AG04450 (cell line): ENCODE data around the gene OCEL1. TPM values are rescaled to one million over a fixed set of nuclear protein-coding genes. Genes with fewer than 3 reads are reported as not detected.
A peak's percentile ranks its signal among the peaks of the same experiment; 100 is the strongest.

Experiments used
- CTCF ChIA-PET: fragments of 300-600, 350-600 bp; formaldehyde crosslinking; extraction: SDS; loops from one replicate; lab custom pipeline; 2022; ENCODE audit warnings: antibody characterized with exemption, inconsistent platforms; lab: Charles Lee
- POLR2A ChIA-PET: fragments of 350-600 bp; formaldehyde crosslinking; extraction: SDS; loops from one replicate; lab custom pipeline; 2021; ENCODE audit warnings: antibody characterized with exemption, inconsistent platforms; lab: Yijun Ruan, JAX
- DNase-seq: peaks from one replicate; pipeline ENCODE4 v3.0.0-alpha.2; 2011; ENCODE audit warnings: low read depth, low spot score
- H3K27ac ChIP-seq: one replicate; pipeline ENCODE4 v1.5.1; 2012; ENCODE audit warnings: low read depth, low read length, control low read depth
- H3K27me3 ChIP-seq: one replicate; pipeline ENCODE4 v1.6.0; 2012; ENCODE audit warnings: low read length; ENCODE audit not compliant: control insufficient read depth, insufficient read depth
- H3K4me3 ChIP-seq: 2 replicates; pipeline ENCODE4 v1.5.1; 2011; ENCODE audit warnings: mild to moderate bottlenecking, low read depth, low read length, control low read depth
- H3K9me3 ChIP-seq: 2 replicates; pipeline ENCODE4 v1.5.1; 2012; ENCODE audit warnings: low read length; ENCODE audit not compliant: control insufficient read depth, insufficient read depth
- polyA plus RNA-seq: library from polyadenylated mRNA; depleted of rRNA; stranded (reverse); fragments of >200 nt; gene quantifications from 2 replicates; pipeline ENCODE4 v1.2.3, GENCODE V29; 2011
- TF ChIP-seq, protein P1 (sequence below): IDR thresholded peaks from 2 replicates; pipeline ENCODE4 v1.5.1; 2011; ENCODE audit warnings: low read depth, low read length, control low read depth, inconsistent platforms

OCEL1 gene
- polyA plus RNA-seq, 1 experiment, result 4.6 TPM

DNA sequence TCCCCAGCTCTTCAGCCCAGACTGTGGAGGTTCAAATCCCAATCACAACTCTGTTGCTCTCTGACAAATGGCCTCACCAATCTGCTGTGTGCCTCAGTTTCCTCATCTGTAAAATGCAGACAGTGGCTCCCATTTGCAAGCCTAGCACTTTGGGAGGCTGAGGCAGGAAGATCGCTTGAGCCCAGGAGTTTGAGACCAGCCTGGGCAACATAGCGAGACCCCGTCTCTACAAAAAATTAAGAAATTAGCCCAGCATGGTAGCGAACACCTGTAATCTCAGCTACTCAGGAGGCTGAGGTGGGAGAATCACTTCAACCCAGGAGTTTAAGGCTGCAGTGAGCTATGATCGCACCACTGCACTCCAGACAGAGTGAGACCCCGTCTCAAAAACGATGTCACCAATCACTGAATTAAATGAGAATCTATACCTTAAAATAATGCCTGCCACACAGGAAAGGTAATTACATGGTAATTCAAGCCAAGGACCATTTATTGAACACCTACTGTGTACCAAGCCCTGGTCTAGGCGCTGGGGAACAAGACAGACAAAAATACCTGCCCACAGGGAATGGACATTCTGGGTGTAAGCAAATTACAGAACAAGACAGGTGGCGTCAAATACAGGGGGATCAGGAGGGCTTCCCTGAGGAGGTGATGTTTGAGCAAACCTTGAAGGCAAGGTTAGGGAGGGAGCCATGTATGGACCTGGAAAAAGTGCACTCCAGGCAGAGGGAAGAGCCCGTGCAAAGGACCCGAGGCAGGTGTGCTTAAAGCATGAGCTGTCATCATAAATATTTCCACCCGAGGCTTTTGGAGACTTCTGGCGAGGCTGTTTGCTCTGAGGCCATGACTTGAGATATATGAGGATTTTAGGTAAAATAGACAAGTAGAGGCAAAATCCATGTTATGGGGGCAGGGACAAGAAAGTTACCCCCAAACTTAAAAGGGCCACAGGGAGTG, 12.0 kb downstream of the OCEL1 start:
- TF ChIP-seq, protein P1, sequence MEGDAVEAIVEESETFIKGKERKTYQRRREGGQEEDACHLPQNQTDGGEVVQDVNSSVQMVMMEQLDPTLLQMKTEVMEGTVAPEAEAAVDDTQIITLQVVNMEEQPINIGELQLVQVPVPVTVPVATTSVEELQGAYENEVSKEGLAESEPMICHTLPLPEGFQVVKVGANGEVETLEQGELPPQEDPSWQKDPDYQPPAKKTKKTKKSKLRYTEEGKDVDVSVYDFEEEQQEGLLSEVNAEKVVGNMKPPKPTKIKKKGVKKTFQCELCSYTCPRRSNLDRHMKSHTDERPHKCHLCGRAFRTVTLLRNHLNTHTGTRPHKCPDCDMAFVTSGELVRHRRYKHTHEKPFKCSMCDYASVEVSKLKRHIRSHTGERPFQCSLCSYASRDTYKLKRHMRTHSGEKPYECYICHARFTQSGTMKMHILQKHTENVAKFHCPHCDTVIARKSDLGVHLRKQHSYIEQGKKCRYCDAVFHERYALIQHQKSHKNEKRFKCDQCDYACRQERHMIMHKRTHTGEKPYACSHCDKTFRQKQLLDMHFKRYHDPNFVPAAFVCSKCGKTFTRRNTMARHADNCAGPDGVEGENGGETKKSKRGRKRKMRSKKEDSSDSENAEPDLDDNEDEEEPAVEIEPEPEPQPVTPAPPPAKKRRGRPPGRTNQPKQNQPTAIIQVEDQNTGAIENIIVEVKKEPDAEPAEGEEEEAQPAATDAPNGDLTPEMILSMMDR, result no peak
- DNase-seq, result no peak
- Histone ChIP-seq H3K27me3 (no peaks in the 10 kb centered on the region), H3K27ac (no peak overlapping the region), H3K9me3 (no peaks in the 10 kb centered on the region; the same call in 1 of the 2 replicates), H3K4me3 (no peak overlapping the region)
- POLR2A ChIA-PET, result no interaction called here
- CTCF ChIA-PET, result no interaction called here

GRCh38 chr19:17240062-17240752, 14.2 kb downstream of the OCEL1 start:
- no peak for DNase-seq
- Histone ChIP-seq H3K27ac (no peak overlapping the region), H3K4me3 (no peak overlapping the region), H3K27me3 (no peaks in the 10 kb centered on the region), H3K9me3 (no peaks in the 10 kb centered on the region; the same call in 1 of the 2 replicates)
- ChIA-PET POLR2A (interaction anchor here (0.6 kb wide), 1 partner anchor 138 kb away, joined by 4 read pairs; no protein-coding TSS in a partner anchor), CTCF (no interaction called here)
- TF ChIP-seq, protein P1, result no peak

DNA sequence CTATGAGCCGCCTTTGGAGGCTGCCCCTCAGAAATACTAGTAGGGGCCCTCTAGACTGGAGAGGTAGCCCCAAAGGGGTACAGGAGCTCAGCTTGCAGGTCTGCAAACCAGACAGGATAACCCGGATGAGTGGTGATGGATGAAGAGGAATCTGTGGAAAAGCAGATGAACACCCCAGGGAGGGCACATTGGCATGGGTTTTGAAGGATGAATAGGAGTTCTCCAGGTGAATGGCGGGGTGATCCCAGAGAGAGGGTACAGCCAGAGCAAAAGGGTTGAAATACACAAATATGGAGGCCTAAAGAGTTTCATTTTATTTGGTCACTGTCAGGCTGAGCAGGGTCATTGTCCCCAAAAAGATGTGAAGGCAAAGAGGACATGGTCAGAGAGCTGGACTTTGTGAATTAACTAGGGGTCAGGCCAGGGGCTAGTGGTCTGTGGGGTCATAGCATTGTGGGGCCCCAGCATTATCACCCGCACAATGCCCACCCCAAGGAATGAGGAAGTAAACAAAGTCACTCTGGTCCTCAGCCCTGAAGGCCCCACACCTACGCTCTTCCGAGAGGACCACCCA, 14.9 kb downstream of the OCEL1 start:
- Histone ChIP-seq H3K9me3 (no peaks in the 10 kb centered on the region; the same call in 1 of the 2 replicates), H3K4me3 (no peak overlapping the region), H3K27me3 (no peaks in the 10 kb centered on the region), H3K27ac (no peak overlapping the region)
- POLR2A ChIA-PET, result interaction anchor here (0.6 kb wide), 2 partner anchors 139 to 270 kb away, joined by 4 to 7 read pairs; no protein-coding TSS in a partner anchor
- CTCF ChIA-PET, result interaction anchor here (0.7 kb wide), 1 partner anchor 21 kb away, joined by 3 read pairs; no protein-coding TSS in a partner anchor
- TF ChIP-seq, protein P1, result no peak
- no peak for DNase-seq

DNA sequence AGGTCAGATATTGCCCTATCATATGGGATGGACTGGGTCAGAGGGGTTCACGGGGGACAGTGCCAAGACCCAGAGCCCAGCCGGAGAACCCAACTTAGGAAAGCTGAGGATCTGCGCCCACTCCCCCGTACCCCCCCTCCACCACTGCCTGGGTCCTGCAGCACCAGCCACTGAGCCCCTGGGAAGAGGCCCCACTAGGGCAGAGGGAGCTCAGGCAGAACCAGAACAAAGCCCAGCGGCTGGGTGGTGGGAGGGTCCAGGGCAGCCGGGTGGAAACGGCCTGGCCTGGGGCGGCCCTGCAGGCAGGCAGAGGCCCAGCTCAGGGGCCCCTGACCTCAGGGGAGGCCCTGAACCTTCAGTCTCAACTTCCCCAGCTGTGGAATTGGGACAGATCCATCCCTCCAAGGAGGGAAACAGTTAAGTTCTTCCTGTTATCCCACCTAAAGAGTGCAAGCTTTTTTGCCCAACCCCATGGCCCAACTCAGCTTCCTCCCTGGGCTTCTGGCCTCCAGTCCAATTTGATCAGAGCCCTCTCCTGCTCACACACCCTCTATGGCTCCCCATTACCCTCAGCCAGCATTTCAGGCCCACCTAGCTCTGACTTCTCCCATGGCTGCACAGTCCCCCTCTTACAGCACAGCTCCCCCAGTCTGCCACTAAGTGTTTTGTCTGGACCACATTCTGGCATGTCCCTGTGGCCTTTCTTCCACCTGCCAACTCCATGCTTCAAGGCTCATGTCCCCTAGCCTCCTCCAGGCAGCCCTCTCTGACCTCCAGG, 16.6 kb downstream of the OCEL1 start:
- ChIA-PET CTCF (interaction anchor here (0.6 to 1.0 kb wide), 2 partner anchors 28 to 40 kb away, joined by 3 to 4 read pairs; partner anchors contain the start of gene USE1), POLR2A (interaction anchor here (1.3 kb wide), 1 partner anchor 16 kb away, joined by 6 read pairs; the partner anchor contains the start of gene OCEL1)
- DNase-seq, result no peak
- Histone ChIP-seq H3K27ac (no peak overlapping the region), H3K27me3 (no peaks in the 10 kb centered on the region), H3K9me3 (no peaks in the 10 kb centered on the region; the same call in 1 of the 2 replicates), H3K4me3 (peak overlapping the region; percentile 86)
- TF ChIP-seq, protein P1, result no peak
